SK-N-SH (cell line): Measurements from ENCODE around the gene DMRT2. TPM values are rescaled to one million over a fixed set of nuclear protein-coding genes. Genes with fewer than 3 reads are reported as not detected.
A peak's percentile ranks its signal among the peaks of the same experiment; 100 is the strongest.

Source experiments
- CTCF ChIA-PET: fragments of 300-600, 350-600 bp; formaldehyde crosslinking; extraction: SDS; loops from one replicate; lab custom pipeline; 2021; lab: Yijun Ruan, JAX
- POLR2A ChIA-PET: fragments of 350-600 bp; sonication (Branson Sonifier 250); formaldehyde crosslinking; extraction: SDS; loops from one replicate; lab custom pipeline; 2020; ENCODE audit warnings: antibody characterized with exemption, inconsistent platforms; lab: Yijun Ruan, JAX
- DNase-seq: peaks from one replicate; pipeline ENCODE4 v3.0.0; 2012
- H2AFZ ChIP-seq: fragments of 200-600 bp; sonication (generic); 2 replicates; pipeline ENCODE4 v1.8.1; 2016; ENCODE audit warnings: antibody characterized with exemption, mild to moderate bottlenecking, low read depth
- H3F3A ChIP-seq: fragments of 200-600 bp; sonication (generic); replicated peaks from 2 replicates; pipeline ENCODE3; 2016; ENCODE audit warnings: antibody characterized with exemption, mild to moderate bottlenecking; ENCODE audit not compliant: insufficient read depth
- H3K27ac ChIP-seq, 2 experiments: fragments of 200-500 bp in 1 of 2; fragments of 200-600 bp in 1 of 2; sonication (Bioruptor generic) in 1 of 2; sonication (generic), shearing (Covaris generic) in 1 of 2; 2 replicates each; pipeline versions ENCODE4 v1.5.1 to v1.6.1; 2014 to 2016; ENCODE audit warnings: low read depth in 2 of 2, inconsistent platforms in 1 of 2, low read length in 1 of 2, mild to moderate bottlenecking in 1 of 2, mixed read lengths in 1 of 2
- H3K27me3 ChIP-seq: fragments of 200-600 bp; sonication (generic), shearing (Covaris generic); 2 replicates; pipeline ENCODE4 v1.6.1; 2016; ENCODE audit warnings: mixed run types; ENCODE audit not compliant: insufficient read depth
- H3K36me3 ChIP-seq, 2 experiments: fragments of 200-500 bp in 1 of 2; fragments of 200-600 bp in 1 of 2; sonication (Bioruptor generic) in 1 of 2; sonication (generic) in 1 of 2; replicated peaks in 1 of 2; 2 replicates each; pipeline versions ENCODE3 to v1.5.1; 2014 to 2016; ENCODE audit warnings: low read length in 1 of 2, mild to moderate bottlenecking in 1 of 2; ENCODE audit not compliant: insufficient read depth in 2 of 2, control insufficient read depth in 1 of 2
- H3K4me1 ChIP-seq, 2 experiments: fragments of 200-500 bp in 1 of 2; fragments of 200-600 bp in 1 of 2; sonication (Bioruptor generic) in 1 of 2; sonication (generic), shearing (Covaris generic) in 1 of 2; 2 replicates each; pipeline versions ENCODE4 v1.5.1 to v1.6.1; 2014 to 2016; ENCODE audit warnings: low read depth in 1 of 2, low read length in 1 of 2, mixed run types in 1 of 2; ENCODE audit not compliant: insufficient read depth in 2 of 2, control insufficient read depth in 1 of 2
- H3K4me2 ChIP-seq: fragments of 200-600 bp; sonication (generic), shearing (Covaris generic); 2 replicates; pipeline ENCODE4 v1.6.1; 2017; ENCODE audit warnings: mixed run types
- H3K4me3 ChIP-seq, 2 experiments: fragments of 200-500 bp in 1 of 2; fragments of 200-600 bp in 1 of 2; sonication (Bioruptor generic) in 1 of 2; sonication (generic), shearing (Covaris generic) in 1 of 2; 2 replicates each; pipeline versions ENCODE4 v1.5.1 to v1.8.1; 2014 to 2016; ENCODE audit warnings: low read depth in 2 of 2, inconsistent platforms in 1 of 2, low read length in 1 of 2, mild to moderate bottlenecking in 1 of 2, mixed read lengths in 1 of 2, moderate library complexity in 1 of 2
- H3K79me2 ChIP-seq: fragments of 200-600 bp; sonication (generic); 2 replicates; pipeline ENCODE4 v1.8.1; 2017; ENCODE audit warnings: mild to moderate bottlenecking; ENCODE audit not compliant: insufficient read depth
- H3K9ac ChIP-seq: fragments of 200-600 bp; sonication (generic); 2 replicates; pipeline ENCODE4 v1.6.1; 2017; ENCODE audit warnings: mixed run types
- H3K9me2 ChIP-seq: fragments of 200-600 bp; sonication (generic); 2 replicates; pipeline ENCODE4 v1.6.1; 2017; ENCODE audit warnings: mixed run types
- H3K9me3 ChIP-seq: fragments of 200-600 bp; sonication (generic); 2 replicates; pipeline ENCODE4 v1.6.1; 2017; ENCODE audit warnings: mixed run types, mild to moderate bottlenecking, moderate library complexity
- H4K20me1 ChIP-seq: fragments of 200-600 bp; sonication (generic); 2 replicates; pipeline ENCODE4 v1.6.1; 2017; ENCODE audit warnings: mild to moderate bottlenecking, mixed run types; ENCODE audit not compliant: insufficient read depth
- EP300 ChIP-seq, 2 experiments: IDR thresholded peaks; 2 replicates each; pipeline versions ENCODE4 v1.4.0 to v1.6.1; 2012; ENCODE audit warnings: borderline replicate concordance in 1 of 2, low read depth in 1 of 2, low read length in 1 of 2
- FOSL2 ChIP-seq: IDR thresholded peaks from 2 replicates; pipeline ENCODE4 v1.4.0; 2012; ENCODE audit warnings: low read depth, mild to moderate bottlenecking, moderate library complexity, borderline replicate concordance
- MXI1 ChIP-seq: IDR thresholded peaks from 2 replicates; pipeline ENCODE4 v1.6.1; 2012; ENCODE audit warnings: mild to moderate bottlenecking, low read depth, low read length, improper control_type of control experiment
- NRF1 ChIP-seq: IDR thresholded peaks from 2 replicates; pipeline ENCODE4 v1.6.1; 2012; ENCODE audit warnings: low read depth, mild to moderate bottlenecking, low read length
- POLR2AphosphoS5 ChIP-seq: IDR thresholded peaks from 2 replicates; pipeline ENCODE4 v1.6.1; 2012; ENCODE audit warnings: low read depth, low read length
- RCOR1 ChIP-seq: fragments of 150-350 bp; IDR thresholded peaks from 2 replicates; pipeline ENCODE4 v1.6.1; 2017; ENCODE audit warnings: antibody characterized with exemption, low read length
- SMC3 ChIP-seq: IDR thresholded peaks from 2 replicates; pipeline ENCODE4 v1.6.1; 2012; ENCODE audit warnings: low read depth, low read length, improper control_type of control experiment
- TCF12 ChIP-seq: IDR thresholded peaks from 2 replicates; pipeline ENCODE4 v1.4.0; 2012
- USF1 ChIP-seq: IDR thresholded peaks from 2 replicates; pipeline ENCODE4 v1.4.0; 2012; ENCODE audit warnings: low read depth, borderline replicate concordance
- YY1 ChIP-seq: IDR thresholded peaks from 2 replicates; pipeline ENCODE4 v1.4.0; 2012; ENCODE audit warnings: low read depth, mild to moderate bottlenecking
- WGBS: methylation state at CpG from one replicate; pipeline ENCODE4 v1.1.6; 2017; ENCODE audit warnings: low lambda C conversion rate; 5-methylcytosine and 5-hydroxymethylcytosine counted together
- polyA plus RNA-seq, 3 experiments: library from polyadenylated mRNA; depleted of rRNA; stranded (reverse); fragments of >200 nt; gene quantifications; 2 replicates each; pipeline ENCODE4 v1.2.3, GENCODE V29; 2012
- TF ChIP-seq, protein P1 (sequence below): fragments of 150-350 bp; IDR thresholded peaks from 2 replicates; pipeline ENCODE4 v1.6.1; 2017; ENCODE audit warnings: antibody characterized with exemption, low read length, low read depth, borderline replicate concordance
- TF ChIP-seq, protein P2 (sequence below): IDR thresholded peaks from 2 replicates; pipeline ENCODE4 v1.4.0; 2012; ENCODE audit warnings: low read depth, borderline replicate concordance
- TF ChIP-seq, protein P3 (sequence below): IDR thresholded peaks from 2 replicates; pipeline ENCODE4; 2012

Gene DMRT2
- polyA plus RNA-seq, 1 of the 3 experiments (the other 2 are of a cell fraction) = not detected

GRCh38 chr9:1046639-1047572 lies 3.3 kb upstream of the DMRT2 start (continued):
- TF ChIP-seq, protein P1, sequence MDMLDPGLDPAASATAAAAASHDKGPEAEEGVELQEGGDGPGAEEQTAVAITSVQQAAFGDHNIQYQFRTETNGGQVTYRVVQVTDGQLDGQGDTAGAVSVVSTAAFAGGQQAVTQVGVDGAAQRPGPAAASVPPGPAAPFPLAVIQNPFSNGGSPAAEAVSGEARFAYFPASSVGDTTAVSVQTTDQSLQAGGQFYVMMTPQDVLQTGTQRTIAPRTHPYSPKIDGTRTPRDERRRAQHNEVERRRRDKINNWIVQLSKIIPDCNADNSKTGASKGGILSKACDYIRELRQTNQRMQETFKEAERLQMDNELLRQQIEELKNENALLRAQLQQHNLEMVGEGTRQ = no peak
- no peak for TF ChIP-seq POLR2AphosphoS5
- TF ChIP-seq, all 33 proteins: peak for 0

- DNase-seq = no peak
- WGBS = 9% methylated on average over 20 of the region's 23 CpGs
- Histone ChIP-seq H3K4me2 (peak overlapping the region; percentile 75), H3K27ac (no peak overlapping the region), H3K4me1 (no peaks in the 10 kb centered on the region), H3K4me3 (peak overlapping the region; percentile 36 to 55; a peak in 3 of 4 replicates), H3K79me2 (no peaks in the 10 kb centered on the region), H3K27me3 (peaks cover 94% of the 10 kb centered on the region), H3K9me2 (no peaks in the 10 kb centered on the region), H3K36me3 (no peaks in the 10 kb centered on the region), H2AFZ (no peak overlapping the region), H4K20me1 (no peaks in the 10 kb centered on the region), H3F3A (no peaks in the 10 kb centered on the region), H3K9me3 (no peaks in the 10 kb centered on the region), H3K9ac (no peak overlapping the region)
- ChIA-PET POLR2A (interaction anchor here (0.6 kb wide), 1 partner anchor 228 kb away, joined by 3 read pairs; no protein-coding TSS in a partner anchor), CTCF (interaction anchor here (0.6 kb wide), 1 partner anchor 59 kb away, joined by 3 read pairs; no protein-coding TSS in a partner anchor)
- TF ChIP-seq MXI1 (no peak), USF1 (no peak), TCF12 (no peak), SMC3 (no peak), YY1 (no peak), NRF1 (no peak), FOSL2 (no peak), EP300 (IDR thresholded peaks at IDR 0.05; ENCODE audit: borderline replicate concordance in 1 of 2, low read depth in 1 of 2, low read length in 1 of 2) (no peak), RCOR1 (no peak)
- TF ChIP-seq, protein P2, sequence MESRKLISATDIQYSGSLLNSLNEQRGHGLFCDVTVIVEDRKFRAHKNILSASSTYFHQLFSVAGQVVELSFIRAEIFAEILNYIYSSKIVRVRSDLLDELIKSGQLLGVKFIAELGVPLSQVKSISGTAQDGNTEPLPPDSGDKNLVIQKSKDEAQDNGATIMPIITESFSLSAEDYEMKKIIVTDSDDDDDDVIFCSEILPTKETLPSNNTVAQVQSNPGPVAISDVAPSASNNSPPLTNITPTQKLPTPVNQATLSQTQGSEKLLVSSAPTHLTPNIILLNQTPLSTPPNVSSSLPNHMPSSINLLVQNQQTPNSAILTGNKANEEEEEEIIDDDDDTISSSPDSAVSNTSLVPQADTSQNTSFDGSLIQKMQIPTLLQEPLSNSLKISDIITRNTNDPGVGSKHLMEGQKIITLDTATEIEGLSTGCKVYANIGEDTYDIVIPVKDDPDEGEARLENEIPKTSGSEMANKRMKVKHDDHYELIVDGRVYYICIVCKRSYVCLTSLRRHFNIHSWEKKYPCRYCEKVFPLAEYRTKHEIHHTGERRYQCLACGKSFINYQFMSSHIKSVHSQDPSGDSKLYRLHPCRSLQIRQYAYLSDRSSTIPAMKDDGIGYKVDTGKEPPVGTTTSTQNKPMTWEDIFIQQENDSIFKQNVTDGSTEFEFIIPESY = no peak
- TF ChIP-seq, protein P3, sequence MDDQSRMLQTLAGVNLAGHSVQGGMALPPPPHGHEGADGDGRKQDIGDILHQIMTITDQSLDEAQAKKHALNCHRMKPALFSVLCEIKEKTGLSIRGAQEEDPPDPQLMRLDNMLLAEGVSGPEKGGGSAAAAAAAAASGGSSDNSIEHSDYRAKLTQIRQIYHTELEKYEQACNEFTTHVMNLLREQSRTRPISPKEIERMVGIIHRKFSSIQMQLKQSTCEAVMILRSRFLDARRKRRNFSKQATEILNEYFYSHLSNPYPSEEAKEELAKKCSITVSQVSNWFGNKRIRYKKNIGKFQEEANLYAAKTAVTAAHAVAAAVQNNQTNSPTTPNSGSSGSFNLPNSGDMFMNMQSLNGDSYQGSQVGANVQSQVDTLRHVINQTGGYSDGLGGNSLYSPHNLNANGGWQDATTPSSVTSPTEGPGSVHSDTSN = no peak
These were observed 2.4 kb upstream of the DMRT2 start for GRCh38 chr9:1047591-1048230.
